Measurements from ENCODE around the gene GNA12.

GRCh38 chr7:2680792-2681490 lies 163.2 kb downstream of the GNA12 start:
- TF ChIP-seq POLR2A (IDR thresholded peaks at IDR 0.05; ENCODE audit: low read depth, low read length), result no peak
- no peak for TF ChIP-seq POLR2AphosphoS5 (IDR thresholded peaks at IDR 0.05; ENCODE audit: low read depth, low read length)
- TF ChIP-seq TAF1 (IDR thresholded peaks at IDR 0.05; ENCODE audit: low read depth, low read length), result no peak
- TF ChIP-seq SPI1 (IDR thresholded peaks at IDR 0.05; ENCODE audit: low read depth, low read length), result no peak

All from GM12891 (cell line).